Measurements from ENCODE around the gene CACNG4. TPM values are rescaled to one million over a fixed set of nuclear protein-coding genes. Genes with fewer than 3 reads are reported as not detected.

CACNG4 gene
- total RNA-seq, 1 donor, result not detected

DNA sequence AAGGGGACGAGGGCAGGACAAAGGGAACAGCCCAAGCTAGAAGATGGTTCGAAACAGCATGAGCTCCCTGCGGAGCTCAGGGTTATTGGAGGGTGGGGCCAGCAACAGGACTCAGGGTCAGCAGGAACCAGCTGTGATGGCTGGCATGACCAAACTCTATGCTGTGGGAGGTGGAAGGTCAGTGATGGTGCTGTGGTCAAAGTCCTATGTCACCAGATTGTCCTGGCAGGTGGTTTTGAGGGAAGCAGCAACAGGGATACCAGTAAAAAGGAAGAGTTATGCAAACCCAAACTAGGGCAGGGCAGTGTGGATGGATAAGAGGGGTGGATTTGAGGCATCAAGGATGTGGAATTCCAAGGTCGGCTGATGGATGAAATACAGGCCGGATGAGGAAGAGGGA, 32.4 kb downstream of the CACNG4 start:
- Histone ChIP-seq H3K4me2 (ENCODE audit: insufficient read depth, low read length) (no peak overlapping the region), H3K36me3 (ENCODE audit: insufficient read depth, low read length) (no peaks in the 10 kb centered on the region), H3K27ac (ENCODE audit: low read depth, low read length) (no peak overlapping the region), H3K27me3 (ENCODE audit: insufficient read depth, low read length) (peaks cover 23% of the 10 kb centered on the region), H3K9me3 (ENCODE audit: low read depth, low read length) (no peaks in the 10 kb centered on the region), H3K4me3 (ENCODE audit: insufficient read depth, low read length) (no peak overlapping the region), H4K20me1 (ENCODE audit: insufficient read depth, low read length) (no peaks in the 10 kb centered on the region), H3K79me2 (ENCODE audit: insufficient read depth, low read length) (no peaks in the 10 kb centered on the region), H3K4me1 (ENCODE audit: insufficient read depth, low read length) (no peaks in the 10 kb centered on the region), H2AFZ (ENCODE audit: low read length) (no peak overlapping the region)
- DNase-seq (ENCODE audit: insufficient read length, low spot score, missing footprints), result no peak
- TF ChIP-seq, protein P1, sequence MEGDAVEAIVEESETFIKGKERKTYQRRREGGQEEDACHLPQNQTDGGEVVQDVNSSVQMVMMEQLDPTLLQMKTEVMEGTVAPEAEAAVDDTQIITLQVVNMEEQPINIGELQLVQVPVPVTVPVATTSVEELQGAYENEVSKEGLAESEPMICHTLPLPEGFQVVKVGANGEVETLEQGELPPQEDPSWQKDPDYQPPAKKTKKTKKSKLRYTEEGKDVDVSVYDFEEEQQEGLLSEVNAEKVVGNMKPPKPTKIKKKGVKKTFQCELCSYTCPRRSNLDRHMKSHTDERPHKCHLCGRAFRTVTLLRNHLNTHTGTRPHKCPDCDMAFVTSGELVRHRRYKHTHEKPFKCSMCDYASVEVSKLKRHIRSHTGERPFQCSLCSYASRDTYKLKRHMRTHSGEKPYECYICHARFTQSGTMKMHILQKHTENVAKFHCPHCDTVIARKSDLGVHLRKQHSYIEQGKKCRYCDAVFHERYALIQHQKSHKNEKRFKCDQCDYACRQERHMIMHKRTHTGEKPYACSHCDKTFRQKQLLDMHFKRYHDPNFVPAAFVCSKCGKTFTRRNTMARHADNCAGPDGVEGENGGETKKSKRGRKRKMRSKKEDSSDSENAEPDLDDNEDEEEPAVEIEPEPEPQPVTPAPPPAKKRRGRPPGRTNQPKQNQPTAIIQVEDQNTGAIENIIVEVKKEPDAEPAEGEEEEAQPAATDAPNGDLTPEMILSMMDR (IDR thresholded peaks at IDR 0.05; ENCODE audit: extremely low read depth, low read depth, low read length), result no peak

GRCh38 chr17:67003231-67003630, 38.7 kb downstream of the CACNG4 start:
- Histone ChIP-seq H3K9me3 (ENCODE audit: low read depth, low read length) (no peaks in the 10 kb centered on the region), H3K36me3 (ENCODE audit: insufficient read depth, low read length) (no peaks in the 10 kb centered on the region), H2AFZ (ENCODE audit: low read length) (no peak overlapping the region), H3K4me1 (ENCODE audit: insufficient read depth, low read length) (no peaks in the 10 kb centered on the region), H3K79me2 (ENCODE audit: insufficient read depth, low read length) (no peaks in the 10 kb centered on the region), H3K4me3 (ENCODE audit: insufficient read depth, low read length) (no peak overlapping the region), H3K4me2 (ENCODE audit: insufficient read depth, low read length) (no peak overlapping the region), H3K27ac (ENCODE audit: low read depth, low read length) (no peak overlapping the region), H3K27me3 (ENCODE audit: insufficient read depth, low read length) (peaks cover 52% of the 10 kb centered on the region), H4K20me1 (ENCODE audit: insufficient read depth, low read length) (no peaks in the 10 kb centered on the region)
- DNase-seq (ENCODE audit: insufficient read length, low spot score, missing footprints), result no peak
- TF ChIP-seq, protein P1 (IDR thresholded peaks at IDR 0.05; ENCODE audit: extremely low read depth, low read depth, low read length), result no peak

- no peaks in the 10 kb centered on the region for H3K4me1 ChIP-seq (ENCODE audit: insufficient read depth, low read length)
These were observed 39.7 kb downstream of the CACNG4 start for GRCh38 chr17:67004181-67004580.

GRCh38 chr17:67007266-67007665, 42.8 kb downstream of the CACNG4 start:
- H3K9me3 ChIP-seq (ENCODE audit: low read depth, low read length), result no peaks in the 10 kb centered on the region
- no peak overlapping the region for H3K27ac ChIP-seq (ENCODE audit: low read depth, low read length)
- no peaks in the 10 kb centered on the region for H4K20me1 ChIP-seq (ENCODE audit: insufficient read depth, low read length)
- peaks cover 65% of the 10 kb centered on the region for H3K27me3 ChIP-seq (ENCODE audit: insufficient read depth, low read length)
- H3K4me2 ChIP-seq (ENCODE audit: insufficient read depth, low read length), result no peak overlapping the region
- no peak overlapping the region for H2AFZ ChIP-seq (ENCODE audit: low read length)
- DNase-seq (ENCODE audit: insufficient read length, low spot score, missing footprints), result no peak
- H3K4me3 ChIP-seq (ENCODE audit: insufficient read depth, low read length), result no peak overlapping the region
- no peaks in the 10 kb centered on the region for H3K79me2 ChIP-seq (ENCODE audit: insufficient read depth, low read length)
- no peaks in the 10 kb centered on the region for H3K4me1 ChIP-seq (ENCODE audit: insufficient read depth, low read length)
- no peaks in the 10 kb centered on the region for H3K36me3 ChIP-seq (ENCODE audit: insufficient read depth, low read length)
- TF ChIP-seq, protein P1 (IDR thresholded peaks at IDR 0.05; ENCODE audit: extremely low read depth, low read depth, low read length), result no peak

More at GRCh38 chr17:67004181-67004580, 39.7 kb downstream of the CACNG4 start:
- TF ChIP-seq, protein P1 (IDR thresholded peaks at IDR 0.05; ENCODE audit: extremely low read depth, low read depth, low read length), result no peak
- no peak overlapping the region for H3K4me2 ChIP-seq (ENCODE audit: insufficient read depth, low read length)
- H3K36me3 ChIP-seq (ENCODE audit: insufficient read depth, low read length), result no peaks in the 10 kb centered on the region
- no peak overlapping the region for H2AFZ ChIP-seq (ENCODE audit: low read length)
- H3K9me3 ChIP-seq (ENCODE audit: low read depth, low read length), result no peaks in the 10 kb centered on the region
- peaks cover 53% of the 10 kb centered on the region for H3K27me3 ChIP-seq (ENCODE audit: insufficient read depth, low read length)
- no peaks in the 10 kb centered on the region for H4K20me1 ChIP-seq (ENCODE audit: insufficient read depth, low read length)
- no peak overlapping the region for H3K27ac ChIP-seq (ENCODE audit: low read depth, low read length)
- H3K79me2 ChIP-seq (ENCODE audit: insufficient read depth, low read length), result no peaks in the 10 kb centered on the region
- no peak for DNase-seq (ENCODE audit: insufficient read length, low spot score, missing footprints)
- H3K4me3 ChIP-seq (ENCODE audit: insufficient read depth, low read length), result no peak overlapping the region
